ENCODE results near the gene DTNB. TPM values are rescaled to one million over a fixed set of nuclear protein-coding genes. Genes with fewer than 3 reads are reported as not detected.

DTNB gene
- 1 to 10 TPM; 3.0 to 7.5 (median 4.3) TPM for total RNA-seq

DNA sequence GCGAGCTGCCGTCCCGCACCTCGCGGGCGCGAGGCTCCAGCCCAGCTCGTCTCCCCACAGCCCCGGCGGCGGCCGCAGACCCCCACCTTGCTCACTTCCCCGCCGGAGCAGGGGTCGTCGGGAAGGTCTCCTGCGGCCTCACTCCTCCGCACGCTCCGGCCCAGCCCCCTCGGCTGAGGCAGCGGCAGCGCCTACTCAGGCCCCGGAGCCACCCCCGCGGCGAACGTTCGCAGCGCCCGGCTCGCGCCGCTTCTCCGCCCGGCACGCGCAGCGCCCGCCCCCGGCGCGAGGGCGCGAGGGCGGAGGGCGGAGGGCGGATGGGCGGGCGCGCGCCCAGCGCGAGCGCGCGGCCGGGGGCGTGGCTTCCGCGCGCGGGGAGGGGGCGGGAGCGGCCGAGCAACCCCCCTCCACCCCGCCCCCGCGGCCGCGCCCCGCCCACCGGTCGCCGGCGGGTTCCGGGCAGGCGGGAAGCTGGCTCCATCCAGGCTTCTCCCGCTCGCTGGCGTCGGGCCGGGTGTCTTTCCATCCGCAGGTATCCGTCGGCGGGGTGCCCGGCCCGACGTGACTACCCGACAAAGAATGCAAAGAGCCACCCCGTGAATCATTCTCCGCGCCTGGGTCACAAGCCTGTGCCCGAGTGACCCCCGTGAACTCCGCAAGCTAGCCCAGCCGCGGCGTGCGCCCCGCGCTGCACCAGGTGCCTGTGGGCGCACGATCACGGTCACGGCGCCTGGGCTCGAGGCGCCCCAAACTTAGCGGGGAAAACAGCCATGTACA, at the start of gene DTNB:
DTNB (minus strand) TSS at position 278 of the 777 bp plus-strand sequence. CDS start 20,917 bp downstream, outside the sequence.
- peak; percentile 11 to 65 for TF ChIP-seq POLR2AphosphoS5 (IDR thresholded peaks at IDR 0.05)
- TF ChIP-seq, protein P1, sequence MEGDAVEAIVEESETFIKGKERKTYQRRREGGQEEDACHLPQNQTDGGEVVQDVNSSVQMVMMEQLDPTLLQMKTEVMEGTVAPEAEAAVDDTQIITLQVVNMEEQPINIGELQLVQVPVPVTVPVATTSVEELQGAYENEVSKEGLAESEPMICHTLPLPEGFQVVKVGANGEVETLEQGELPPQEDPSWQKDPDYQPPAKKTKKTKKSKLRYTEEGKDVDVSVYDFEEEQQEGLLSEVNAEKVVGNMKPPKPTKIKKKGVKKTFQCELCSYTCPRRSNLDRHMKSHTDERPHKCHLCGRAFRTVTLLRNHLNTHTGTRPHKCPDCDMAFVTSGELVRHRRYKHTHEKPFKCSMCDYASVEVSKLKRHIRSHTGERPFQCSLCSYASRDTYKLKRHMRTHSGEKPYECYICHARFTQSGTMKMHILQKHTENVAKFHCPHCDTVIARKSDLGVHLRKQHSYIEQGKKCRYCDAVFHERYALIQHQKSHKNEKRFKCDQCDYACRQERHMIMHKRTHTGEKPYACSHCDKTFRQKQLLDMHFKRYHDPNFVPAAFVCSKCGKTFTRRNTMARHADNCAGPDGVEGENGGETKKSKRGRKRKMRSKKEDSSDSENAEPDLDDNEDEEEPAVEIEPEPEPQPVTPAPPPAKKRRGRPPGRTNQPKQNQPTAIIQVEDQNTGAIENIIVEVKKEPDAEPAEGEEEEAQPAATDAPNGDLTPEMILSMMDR (IDR thresholded peaks at IDR 0.05) = no peak
- no peaks in the 10 kb centered on the region for H3K9me3 ChIP-seq
- peak; percentile 92 for DNase-seq (ENCODE audit: extremely low spot score)
- peak within 1 kb of the TSS; percentile 77 to 98 (median 94) for H3K4me3 ChIP-seq
- intact Hi-C loops (cut with DNase I) = no loop called here
- no peaks in the 10 kb centered on the region for H3K27me3 ChIP-seq
- peaks cover 11 to 22% (median 16%) of the 10 kb centered on the region in 4 donors for H3K4me1 ChIP-seq
- peak within 1 kb of the TSS; percentile 85 to 94 (median 91) for H3K27ac ChIP-seq (replicated peaks in 1 of 4)
- H3K36me3 ChIP-seq = no peaks in the 10 kb centered on the region
- 0% methylated on average over 7 of the region's 111 CpGs for WGBS

DNA sequence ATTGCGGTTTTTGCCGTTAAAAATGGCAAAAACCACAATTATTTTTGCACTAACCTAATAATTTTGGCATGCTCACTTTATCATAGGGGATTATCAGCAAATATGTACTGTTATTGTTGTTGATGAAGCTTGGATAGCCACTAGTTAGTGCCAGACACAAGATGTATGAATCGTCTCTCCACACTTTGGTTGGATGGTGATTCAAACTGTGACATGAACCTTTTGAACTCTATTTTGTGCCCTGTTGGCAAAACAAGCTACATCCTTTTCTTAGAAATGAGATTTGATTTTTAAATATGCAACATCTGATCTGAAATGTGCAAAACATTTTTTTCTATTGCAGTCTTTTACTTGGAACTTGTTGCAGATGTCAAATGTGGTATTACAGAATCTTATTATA, 48.8 kb upstream of the DTNB start:
- no peak for TF ChIP-seq POLR2A (IDR thresholded peaks at IDR 0.05; ENCODE audit: low read depth)
- TF ChIP-seq, protein P1 (IDR thresholded peaks at IDR 0.05) = no peak
- TF ChIP-seq EP300 (IDR thresholded peaks at IDR 0.05) = no peak
- no peak for TF ChIP-seq POLR2AphosphoS5 (IDR thresholded peaks at IDR 0.05)
- intact Hi-C loops (cut with DNase I) = no loop called here
- 90% methylated on average over 3 of the region's 3 CpGs for WGBS
- no peak for DNase-seq (ENCODE audit: extremely low spot score)
- Histone ChIP-seq H3K4me3 (no peak overlapping the region), H3K9me3 (no peaks in the 10 kb centered on the region), H3K36me3 (no peaks in the 10 kb centered on the region), H3K4me1 (no peaks in the 10 kb centered on the region), H3K27me3 (peaks cover 0 to 8% (median 0%) of the 10 kb centered on the region in 4 donors), H3K27ac (replicated peaks in 1 of 4) (no peak overlapping the region)

DNA sequence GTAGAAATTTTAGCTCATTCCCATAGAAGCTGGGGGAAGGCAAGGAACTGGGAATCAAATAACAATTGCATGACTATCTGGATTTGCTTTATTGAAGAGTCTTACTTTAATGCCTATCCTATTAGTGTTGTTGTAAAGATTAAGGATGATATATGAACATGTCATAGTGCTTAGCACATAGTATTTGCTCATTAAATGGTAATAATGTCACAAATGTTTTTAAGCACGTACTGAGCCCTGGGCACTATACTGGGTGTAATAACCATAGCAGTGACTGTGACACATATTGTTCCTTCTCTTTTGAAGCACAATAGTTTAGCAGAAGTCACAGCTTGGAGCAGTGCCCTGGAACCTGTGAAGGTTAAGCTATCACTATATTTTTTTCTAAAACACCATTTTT, 47.2 kb upstream of the DTNB start:
- TF ChIP-seq POLR2A (IDR thresholded peaks at IDR 0.05; ENCODE audit: low read depth) = no peak
- TF ChIP-seq POLR2AphosphoS5 (IDR thresholded peaks at IDR 0.05) = no peak
- TF ChIP-seq, protein P1 (IDR thresholded peaks at IDR 0.05) = no peak
- TF ChIP-seq EP300 (IDR thresholded peaks at IDR 0.05) = no peak
- 83% methylated on average over 1 of the region's 1 CpG for WGBS
- H3K36me3 ChIP-seq = no peaks in the 10 kb centered on the region

DNA sequence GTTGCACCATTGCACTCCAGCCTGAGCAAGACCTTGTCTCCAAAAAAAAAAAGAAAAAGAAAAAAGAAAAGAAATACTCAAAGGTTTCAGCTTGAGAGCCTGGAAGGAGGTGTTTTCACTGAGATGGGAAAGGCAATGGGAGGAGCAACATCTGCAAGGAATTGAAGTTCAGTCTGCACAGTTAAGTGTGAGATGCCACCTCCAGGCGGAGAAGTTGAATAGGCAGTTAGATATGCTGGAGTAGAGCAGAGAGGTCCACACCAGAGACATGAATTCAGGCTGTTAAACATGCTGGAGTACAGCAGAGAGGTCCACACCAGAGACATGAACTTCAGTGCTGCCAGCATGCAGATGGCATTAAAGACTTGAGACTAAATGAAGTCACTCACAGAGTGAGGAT, 41.4 kb upstream of the DTNB start:
- intact Hi-C loops (cut with DNase I) = no loop called here
- H3K27me3 ChIP-seq = peaks cover 0 to 9% (median 0%) of the 10 kb centered on the region in 4 donors
- H3K4me1 ChIP-seq = peaks cover 0 to 7% (median 7%) of the 10 kb centered on the region in 4 donors
- no peak overlapping the region for H3K4me3 ChIP-seq
- no peak overlapping the region for H3K27ac ChIP-seq (replicated peaks in 1 of 4)
- WGBS = 67% methylated on average over 1 of the region's 1 CpG
- no peak for DNase-seq (ENCODE audit: extremely low spot score)
- H3K9me3 ChIP-seq = no peaks in the 10 kb centered on the region
- no peaks in the 10 kb centered on the region for H3K36me3 ChIP-seq
- TF ChIP-seq POLR2A (IDR thresholded peaks at IDR 0.05; ENCODE audit: low read depth) (no peak), EP300 (IDR thresholded peaks at IDR 0.05) (no peak), POLR2AphosphoS5 (IDR thresholded peaks at IDR 0.05) (no peak)
- TF ChIP-seq, protein P1 (IDR thresholded peaks at IDR 0.05) = no peak

More for the DNA sequence above, 47.2 kb upstream of the DTNB start:
- Histone ChIP-seq H3K4me3 (no peak overlapping the region), H3K9me3 (no peaks in the 10 kb centered on the region), H3K27me3 (peaks cover 0 to 8% (median 0%) of the 10 kb centered on the region in 4 donors), H3K4me1 (no peaks in the 10 kb centered on the region), H3K27ac (replicated peaks in 1 of 4) (no peak overlapping the region)
- intact Hi-C loops (cut with DNase I) = no loop called here
- DNase-seq (ENCODE audit: extremely low spot score) = no peak

Measured in esophagus muscularis mucosa (tissue), 4 donors.